Stimulated activated CD4-positive, alpha-beta T cell treated with anti-CD3 and anti-CD28 coated beads, Interleukin-12 subunit alpha, Interleukin-12 subunit beta, amount 100 ng/mL, for 24 hours (primary cell): ENCODE results near the gene DCLK1.

Experiments used
- DNase-seq, 2 experiments: peaks; one replicate each; pipeline ENCODE4 v3.0.0-alpha.2; 2020; ENCODE audit warnings: low read depth in 2 of 2

Gene DCLK1

GRCh38 chr13:36131222-36131930, at the start of gene DCLK1:
DCLK1 (minus strand) TSS chr13:36131382.
- DNase-seq, result no peak

GRCh38 chr13:36175621-36176020, 44.4 kb upstream of the DCLK1 start:
- DNase-seq, result no peak

- DNase-seq, result no peak
These were observed 43.7 kb upstream of the DCLK1 start for GRCh38 chr13:36174923-36175322.

GRCh38 chr13:36173571-36174322, 42.6 kb upstream of the DCLK1 start:
- no peak for DNase-seq

GRCh38 chr13:36166046-36166445, 34.9 kb upstream of the DCLK1 start:
- DNase-seq, result no peak

- no peak for DNase-seq
These were observed 32.7 kb upstream of the DCLK1 start for GRCh38 chr13:36163809-36164308.

GRCh38 chr13:36163286-36163685, 32.1 kb upstream of the DCLK1 start:
- DNase-seq, result no peak

- no peak for DNase-seq
These were observed 29.1 kb upstream of the DCLK1 start for GRCh38 chr13:36160297-36160696.

- no peak for DNase-seq
These were observed 27.4 kb upstream of the DCLK1 start for GRCh38 chr13:36158611-36159010.

- no peak for DNase-seq
These were observed 26.3 kb upstream of the DCLK1 start for GRCh38 chr13:36157480-36157879.

- no peak for DNase-seq
These were observed 23.5 kb upstream of the DCLK1 start for GRCh38 chr13:36154567-36155291.

- no peak for DNase-seq
These were observed 20.4 kb upstream of the DCLK1 start for GRCh38 chr13:36151591-36151990.

GRCh38 chr13:36148446-36148845, 17.3 kb upstream of the DCLK1 start:
- no peak for DNase-seq

GRCh38 chr13:36147330-36147729, 16.1 kb upstream of the DCLK1 start:
- no peak for DNase-seq

GRCh38 chr13:36146511-36147269, 15.5 kb upstream of the DCLK1 start:
- no peak for DNase-seq

GRCh38 chr13:36143738-36144137, 12.6 kb upstream of the DCLK1 start:
- no peak for DNase-seq

GRCh38 chr13:36142735-36143134, 11.6 kb upstream of the DCLK1 start:
- DNase-seq, result no peak

- DNase-seq, result no peak
These were observed 4.7 kb upstream of the DCLK1 start for GRCh38 chr13:36135876-36136275.

GRCh38 chr13:36134632-36135031, 3.5 kb upstream of the DCLK1 start:
- DNase-seq, result no peak

GRCh38 chr13:36133950-36134626, 2.9 kb upstream of the DCLK1 start:
- no peak for DNase-seq

- no peak for DNase-seq
These were observed 1.2 kb upstream of the DCLK1 start for GRCh38 chr13:36132376-36132775.
